HepG2 (cell line): ENCODE data around the gene IKZF4. TPM values are rescaled to one million over a fixed set of nuclear protein-coding genes. Genes with fewer than 3 reads are reported as not detected.

Source experiments
- ATF4 ChIP-seq, 2 experiments: fragments of 450-650 bp in 1 of 2; sonication (generic) in 1 of 2; formaldehyde crosslinking; IDR thresholded peaks; 2 replicates each; pipeline versions ENCODE4 v1.5.0 to v1.8.0; 2020 to 2022; ENCODE audit warnings: mild to moderate bottlenecking in 1 of 2, missing genetic modification reagents in 1 of 2
- ATF7-NPFF ChIP-seq: sonication (generic); formaldehyde crosslinking; IDR thresholded peaks from 2 replicates; pipeline ENCODE4 v1.8.1; 2023; ENCODE audit warnings: mild to moderate bottlenecking, low read depth, missing genetic modification reagents, moderate library complexity
- GZF1 ChIP-seq: sonication (generic); formaldehyde crosslinking; IDR thresholded peaks from 2 replicates; pipeline ENCODE4 v1.5.1; 2020; ENCODE audit warnings: mild to moderate bottlenecking, missing genetic modification reagents
- HNF1B ChIP-seq: sonication (generic); formaldehyde crosslinking; IDR thresholded peaks from 2 replicates; pipeline ENCODE4 v1.5.1; 2020; ENCODE audit warnings: mild to moderate bottlenecking, moderate library complexity, missing genetic modification reagents
- HNRNPLL ChIP-seq: fragments of 200-400 bp; formaldehyde crosslinking; IDR thresholded peaks from 2 replicates; pipeline ENCODE4 v1.6.1; 2017; ENCODE audit warnings: mild to moderate bottlenecking, low read depth, low read length; ENCODE audit not compliant: poor library complexity, severe bottlenecking
- KLF6 ChIP-seq: IDR thresholded peaks from 2 replicates; pipeline ENCODE4 v1.8.0; 2016; ENCODE audit warnings: missing biosample characterization, missing genetic modification reagents
- PAX8 ChIP-seq: sonication (generic); formaldehyde crosslinking; IDR thresholded peaks from 2 replicates; pipeline ENCODE4 v1.8.0; 2022; ENCODE audit warnings: mild to moderate bottlenecking, missing genetic modification reagents, borderline replicate concordance
- PHB2 ChIP-seq: fragments of 450-650 bp; IDR thresholded peaks from 2 replicates; pipeline ENCODE4 v1.6.1; 2018; ENCODE audit not compliant: partially characterized antibody
- POLR2AphosphoS2 ChIP-seq: IDR thresholded peaks from 2 replicates; pipeline ENCODE4 v1.6.1; 2011; ENCODE audit warnings: low read depth, low read length, improper control_type of control experiment
- RBM22 ChIP-seq: fragments of 200-400 bp; formaldehyde crosslinking; optimal IDR thresholded peaks from 2 replicates; pipeline ENCODE3; 2017; ENCODE audit warnings: mild to moderate bottlenecking, low read length, moderate library complexity
- SMYD3 ChIP-seq: sonication (generic); formaldehyde crosslinking; IDR thresholded peaks from 2 replicates; pipeline ENCODE4 v1.8.1; 2023; ENCODE audit warnings: mild to moderate bottlenecking, missing genetic modification reagents
- ZMAT5 ChIP-seq: sonication (generic); formaldehyde crosslinking; IDR thresholded peaks from 2 replicates; pipeline ENCODE4 v1.5.0; 2020; ENCODE audit warnings: mild to moderate bottlenecking, low read depth, missing genetic modification reagents, borderline replicate concordance
- ZNF329 ChIP-seq: sonication (generic); formaldehyde crosslinking; IDR thresholded peaks from 2 replicates; pipeline ENCODE4 v1.9.0; 2021; ENCODE audit warnings: low read depth, mild to moderate bottlenecking, missing genetic modification reagents
- ZNF333 ChIP-seq: sonication (generic); formaldehyde crosslinking; IDR thresholded peaks from 2 replicates; pipeline ENCODE4 v1.4.0; 2020; ENCODE audit warnings: mild to moderate bottlenecking, missing genetic modification reagents, borderline replicate concordance
- ZNF382 ChIP-seq: sonication (generic); formaldehyde crosslinking; IDR thresholded peaks from 2 replicates; pipeline ENCODE4 v1.5.0; 2020; ENCODE audit warnings: missing genetic modification reagents, mild to moderate bottlenecking, borderline replicate concordance
- polyA plus RNA-seq, 8 experiments: library from polyadenylated mRNA; depleted of rRNA in 3 of 8; stranded (reverse) in 7 of 8; unstranded in 1 of 8; fragments of >200 nt; fragmentation: Illumina TruSeq in 4 of 8; extraction: Trizol in 4 of 8; gene quantifications; 2 replicates each; pipeline versions ENCODE4 v1.2.1 to v1.2.3, GENCODE V29; 2011 to 2016; ENCODE audit warnings: low read depth in 4 of 8, missing spikeins in 1 of 8, mixed read lengths in 1 of 8; ENCODE audit not compliant: insufficient read depth in 1 of 8
- total RNA-seq, 5 experiments: library from RNA; depleted of rRNA; stranded (reverse); fragments of >200 nt; fragmentation: Illumina TruSeq; extraction: Trizol; gene quantifications; 2 replicates each; pipeline ENCODE4 v1.2.3, GENCODE V29; 2016; ENCODE audit warnings: low read depth in 1 of 5
- TF ChIP-seq, protein P1 (sequence below), 2 experiments: sonication (generic) in 1 of 2; formaldehyde crosslinking in 1 of 2; IDR thresholded peaks; 2 replicates each; pipeline versions ENCODE4 v1.4.0 to v1.6.1; 2016 to 2020; ENCODE audit warnings: borderline replicate concordance in 1 of 2, low read depth in 1 of 2, mild to moderate bottlenecking in 1 of 2, missing genetic modification reagents in 1 of 2
- TF ChIP-seq, protein P2 (sequence below): sonication (generic); formaldehyde crosslinking; IDR thresholded peaks from 2 replicates; pipeline ENCODE4 v1.5.0; 2020; ENCODE audit warnings: mild to moderate bottlenecking, missing genetic modification reagents
- TF ChIP-seq, protein P3 (sequence below): sonication (generic); formaldehyde crosslinking; IDR thresholded peaks from 2 replicates; pipeline ENCODE4 v1.8.1; 2023; ENCODE audit warnings: missing genetic modification reagents, mild to moderate bottlenecking, borderline replicate concordance

Gene IKZF4
- total and polyA plus RNA-seq, 2 of the 13 experiments (the other 11 are each of a cell fraction or from before 2014, with no cell fraction given) = 0.58 to 2.2 TPM

DNA sequence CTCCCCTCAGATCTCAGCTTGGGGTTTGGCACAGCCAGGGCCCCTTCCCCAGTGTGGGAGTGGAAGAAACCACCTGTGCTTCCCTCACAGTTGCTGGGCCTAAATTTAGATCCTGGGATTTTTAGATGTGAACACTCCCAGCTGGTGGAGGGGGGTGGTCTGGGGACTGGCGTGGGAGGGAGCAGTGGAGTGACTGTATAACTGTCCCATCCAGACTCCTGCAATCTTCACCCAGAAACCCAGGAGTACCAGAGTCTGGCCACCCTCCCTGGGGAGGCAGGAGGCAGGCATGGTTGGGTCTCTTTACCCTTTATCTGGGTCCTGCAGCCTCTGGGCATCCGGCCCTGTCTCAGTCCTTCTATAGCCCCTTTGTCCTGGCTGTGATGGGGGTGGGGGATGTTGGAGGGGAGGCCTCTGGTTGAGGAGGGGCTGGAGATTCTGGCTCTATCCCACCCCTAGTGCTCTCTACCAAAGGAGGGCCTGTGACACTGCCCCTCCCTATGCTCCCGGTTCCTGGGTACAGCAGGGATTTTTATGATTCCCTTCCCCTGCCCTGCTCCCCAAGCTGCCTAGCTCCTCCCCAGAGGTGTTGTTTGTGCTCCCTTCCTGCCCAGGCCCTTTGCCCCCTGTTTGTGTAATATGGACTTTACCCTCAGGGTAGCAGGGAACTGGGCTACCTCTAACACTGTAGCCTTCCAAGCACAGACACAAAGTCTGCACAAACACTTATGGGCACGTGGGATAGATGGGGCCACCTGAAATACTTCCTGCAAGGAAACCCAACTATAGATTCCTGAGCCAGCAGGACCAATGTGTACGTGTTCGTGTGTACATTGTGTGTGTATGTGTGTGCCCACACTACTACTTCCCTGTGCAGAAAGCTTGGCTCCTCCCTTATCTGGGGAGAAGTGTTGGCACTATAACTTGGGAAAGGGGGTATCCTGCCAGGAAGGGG is 60.8 kb downstream of the IKZF4 start (continued):
- TF ChIP-seq, protein P1, sequence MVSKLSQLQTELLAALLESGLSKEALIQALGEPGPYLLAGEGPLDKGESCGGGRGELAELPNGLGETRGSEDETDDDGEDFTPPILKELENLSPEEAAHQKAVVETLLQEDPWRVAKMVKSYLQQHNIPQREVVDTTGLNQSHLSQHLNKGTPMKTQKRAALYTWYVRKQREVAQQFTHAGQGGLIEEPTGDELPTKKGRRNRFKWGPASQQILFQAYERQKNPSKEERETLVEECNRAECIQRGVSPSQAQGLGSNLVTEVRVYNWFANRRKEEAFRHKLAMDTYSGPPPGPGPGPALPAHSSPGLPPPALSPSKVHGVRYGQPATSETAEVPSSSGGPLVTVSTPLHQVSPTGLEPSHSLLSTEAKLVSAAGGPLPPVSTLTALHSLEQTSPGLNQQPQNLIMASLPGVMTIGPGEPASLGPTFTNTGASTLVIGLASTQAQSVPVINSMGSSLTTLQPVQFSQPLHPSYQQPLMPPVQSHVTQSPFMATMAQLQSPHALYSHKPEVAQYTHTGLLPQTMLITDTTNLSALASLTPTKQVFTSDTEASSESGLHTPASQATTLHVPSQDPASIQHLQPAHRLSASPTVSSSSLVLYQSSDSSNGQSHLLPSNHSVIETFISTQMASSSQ (IDR thresholded peaks at IDR 0.05; ENCODE audit: low read depth) = peak; percentile 84
- TF ChIP-seq, protein P1 (CRISPR knock-in tag; IDR thresholded peaks at IDR 0.05; ENCODE audit: borderline replicate concordance) = peak; percentile 91; the same call in 1 of the 2 replicates
- TF ChIP-seq, protein P2, sequence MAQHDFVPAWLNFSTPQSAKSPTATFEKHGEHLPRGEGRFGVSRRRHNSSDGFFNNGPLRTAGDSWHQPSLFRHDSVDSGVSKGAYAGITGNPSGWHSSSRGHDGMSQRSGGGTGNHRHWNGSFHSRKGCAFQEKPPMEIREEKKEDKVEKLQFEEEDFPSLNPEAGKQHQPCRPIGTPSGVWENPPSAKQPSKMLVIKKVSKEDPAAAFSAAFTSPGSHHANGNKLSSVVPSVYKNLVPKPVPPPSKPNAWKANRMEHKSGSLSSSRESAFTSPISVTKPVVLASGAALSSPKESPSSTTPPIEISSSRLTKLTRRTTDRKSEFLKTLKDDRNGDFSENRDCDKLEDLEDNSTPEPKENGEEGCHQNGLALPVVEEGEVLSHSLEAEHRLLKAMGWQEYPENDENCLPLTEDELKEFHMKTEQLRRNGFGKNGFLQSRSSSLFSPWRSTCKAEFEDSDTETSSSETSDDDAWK (CRISPR knock-in tag) = no peak
- peak; percentile 69 for TF ChIP-seq ATF7-NPFF
- peak; percentile 78; the same call in 1 of the 2 replicates for TF ChIP-seq ZNF329 (CRISPR knock-in tag)
- TF ChIP-seq ZMAT5 (CRISPR knock-in tag) = no peak
- TF ChIP-seq, protein P3, sequence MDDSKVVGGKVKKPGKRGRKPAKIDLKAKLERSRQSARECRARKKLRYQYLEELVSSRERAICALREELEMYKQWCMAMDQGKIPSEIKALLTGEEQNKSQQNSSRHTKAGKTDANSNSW (CRISPR knock-in tag) = no peak
- peak; percentile 93 for TF ChIP-seq SMYD3 (CRISPR knock-in tag)
- no peak for TF ChIP-seq POLR2AphosphoS2
- TF ChIP-seq ATF4 (CRISPR knock-in tag; IDR thresholded peaks at IDR 0.05) = peak in 1 of 2 experiments; percentile 88; a peak in 2 of 4 replicates
- no peak for TF ChIP-seq PHB2
- peak; percentile 93 for TF ChIP-seq KLF6 (CRISPR knock-in tag)
- TF ChIP-seq HNRNPLL = no peak
- TF ChIP-seq RBM22 = peak; percentile 70
- TF ChIP-seq ZNF382 (CRISPR knock-in tag) = no peak
- TF ChIP-seq HNF1B (CRISPR knock-in tag) = peak; percentile 98
- 0 out of 2 replicates have a peak, but pooled peaks have one; percentile 41 for TF ChIP-seq PAX8 (CRISPR knock-in tag)
- TF ChIP-seq ZNF333 (CRISPR knock-in tag) = no peak
- TF ChIP-seq GZF1 (CRISPR knock-in tag) = 0 out of 2 replicates have a peak, but pooled peaks have one; percentile 48
